H9 (cell line): ENCODE results near the gene SZRD1. TPM values are rescaled to one million over a fixed set of nuclear protein-coding genes. Genes with fewer than 3 reads are reported as not detected.
"Not testable (repeated sequence)": the region's sequence is repeated elsewhere in the genome, so short reads cannot be mapped to it uniquely, and the experiment has no call there.

Experiments
- DNase-seq: peaks from one replicate; pipeline ENCODE4 v3.0.0-alpha.2; 2017
- H2AFZ ChIP-seq: one replicate; pipeline ENCODE4 v1.6.1; 2013; ENCODE audit warnings: mild to moderate bottlenecking, low read length, control low read depth, moderate library complexity
- H2AK5ac ChIP-seq: 2 replicates; pipeline ENCODE4 v1.6.1; 2013; ENCODE audit warnings: low read length, control low read depth, mixed read lengths; ENCODE audit not compliant: insufficient read length
- H2BK120ac ChIP-seq: one replicate; pipeline ENCODE4 v1.6.1; 2013; ENCODE audit warnings: low read depth, mild to moderate bottlenecking, low read length, control low read depth, inconsistent platforms; ENCODE audit not compliant: poor library complexity, severe bottlenecking
- H2BK12ac ChIP-seq: 2 replicates; pipeline ENCODE4 v1.6.1; 2013; ENCODE audit warnings: low read length, control low read depth, mixed read lengths, low read depth; ENCODE audit not compliant: insufficient read length
- H2BK15ac ChIP-seq: 2 replicates; pipeline ENCODE4 v1.6.1; 2013; ENCODE audit warnings: low read depth, low read length, control low read depth
- H2BK20ac ChIP-seq: one replicate; pipeline ENCODE4 v1.6.1; 2013; ENCODE audit warnings: low read depth, mild to moderate bottlenecking, low read length, control low read depth, inconsistent platforms; ENCODE audit not compliant: poor library complexity, severe bottlenecking
- H2BK5ac ChIP-seq: 2 replicates; pipeline ENCODE4 v1.6.1; 2013; ENCODE audit warnings: low read length, control low read depth, mixed read lengths; ENCODE audit not compliant: insufficient read length
- H3K14ac ChIP-seq: 2 replicates; pipeline ENCODE4 v1.6.1; 2013; ENCODE audit warnings: low read length, control low read depth; ENCODE audit not compliant: insufficient read depth
- H3K18ac ChIP-seq: 2 replicates; pipeline ENCODE4 v1.6.1; 2013; ENCODE audit warnings: low read depth, mild to moderate bottlenecking, mixed read lengths, low read length, control low read depth; ENCODE audit not compliant: insufficient read length
- H3K23ac ChIP-seq: 2 replicates; pipeline ENCODE4 v1.6.1; 2013; ENCODE audit warnings: low read length, control low read depth, mixed read lengths, low read depth; ENCODE audit not compliant: insufficient read length
- H3K23me2 ChIP-seq: 2 replicates; pipeline ENCODE4 v1.6.1; 2013; ENCODE audit warnings: low read depth, mild to moderate bottlenecking, mixed read lengths, low read length, control low read depth; ENCODE audit not compliant: insufficient read length, poor library complexity, severe bottlenecking
- H3K27ac ChIP-seq: 2 replicates; pipeline ENCODE4 v1.5.1; 2013; ENCODE audit warnings: low read length, control low read depth, mixed read lengths, low read depth; ENCODE audit not compliant: insufficient read length
- H3K27me3 ChIP-seq: 2 replicates; pipeline ENCODE4 v1.6.1; 2013; ENCODE audit warnings: low read length, control low read depth, inconsistent platforms; ENCODE audit not compliant: insufficient read depth
- H3K4ac ChIP-seq: 2 replicates; pipeline ENCODE4 v1.6.1; 2013; ENCODE audit warnings: low read depth, mild to moderate bottlenecking, control low read depth, inconsistent platforms, low read length, moderate library complexity
- H3K4me1 ChIP-seq: 2 replicates; pipeline ENCODE4 v1.6.1; 2013; ENCODE audit warnings: low read length, control low read depth, inconsistent platforms; ENCODE audit not compliant: insufficient read depth
- H3K4me2 ChIP-seq: 2 replicates; pipeline ENCODE4 v1.6.1; 2013; ENCODE audit warnings: low read length, control low read depth, mixed read lengths; ENCODE audit not compliant: insufficient read length, insufficient read depth
- H3K56ac ChIP-seq: 2 replicates; pipeline ENCODE4 v1.6.1; 2013; ENCODE audit warnings: low read depth, mild to moderate bottlenecking, mixed read lengths, low read length, control low read depth; ENCODE audit not compliant: insufficient read length
- H3K79me1 ChIP-seq: 2 replicates; pipeline ENCODE4 v1.6.1; 2013; ENCODE audit warnings: low read depth, mild to moderate bottlenecking, moderate library complexity, low read length, control low read depth, inconsistent platforms; ENCODE audit not compliant: insufficient read depth, poor library complexity, severe bottlenecking
- H3K79me2 ChIP-seq: 2 replicates; pipeline ENCODE4 v1.6.1; 2013; ENCODE audit warnings: low read length, control low read depth, inconsistent platforms; ENCODE audit not compliant: insufficient read depth
- H3K9ac ChIP-seq: 2 replicates; pipeline ENCODE4 v1.6.1; 2013; ENCODE audit warnings: low read length, control low read depth, mixed read lengths; ENCODE audit not compliant: insufficient read length; ENCODE audit errors: extremely low read depth
- H3K9me3 ChIP-seq: one replicate; pipeline ENCODE4 v1.6.1; 2013; ENCODE audit warnings: low read depth, low read length, inconsistent platforms; ENCODE audit not compliant: control insufficient read depth
- H3T11ph ChIP-seq: one replicate; pipeline ENCODE4 v1.6.1; 2013; ENCODE audit warnings: mild to moderate bottlenecking, low read length, control low read depth, inconsistent platforms
- H4K20me1 ChIP-seq: one replicate; pipeline ENCODE4 v1.6.1; 2013; ENCODE audit not compliant: control insufficient read depth, insufficient read length, insufficient read depth
- H4K5ac ChIP-seq: 2 replicates; pipeline ENCODE4 v1.6.1; 2013; ENCODE audit warnings: low read depth, mild to moderate bottlenecking, mixed read lengths, low read length, control low read depth; ENCODE audit not compliant: insufficient read length
- H4K8ac ChIP-seq: replicated peaks from 2 replicates; pipeline ENCODE4 v1.6.1; 2013; ENCODE audit warnings: low read length, control low read depth, mixed read lengths, low read depth; ENCODE audit not compliant: insufficient read length
- H4K91ac ChIP-seq: 2 replicates; pipeline ENCODE4 v1.6.1; 2013; ENCODE audit warnings: low read depth, mild to moderate bottlenecking, moderate library complexity, mixed read lengths, low read length, control low read depth; ENCODE audit not compliant: insufficient read length
- H3K27ac Mint-ChIP-seq, 3 experiments: 2 replicates in 2 of 3; 3 replicates in 1 of 3; pipeline ENCODE4 v1.8.0; 2020 to 2021; ENCODE audit warnings: mixed read lengths in 3 of 3, mild to moderate bottlenecking in 1 of 3, moderate library complexity in 1 of 3
- H3K27me3 Mint-ChIP-seq: 2 replicates; pipeline ENCODE4 v1.8.0; 2021; ENCODE audit warnings: low read depth, mild to moderate bottlenecking, moderate library complexity, mixed read lengths
- H3K36me3 Mint-ChIP-seq, 3 experiments: 2 replicates in 2 of 3; 3 replicates in 1 of 3; pipeline ENCODE4 v1.8.0; 2020 to 2021; ENCODE audit warnings: low read depth in 3 of 3, mixed read lengths in 3 of 3; ENCODE audit not compliant: insufficient read depth in 1 of 3
- H3K4me1 Mint-ChIP-seq, 2 experiments: 2 replicates each; pipeline ENCODE4 v1.8.0; 2020; ENCODE audit warnings: mixed read lengths in 2 of 2
- H3K4me3 Mint-ChIP-seq, 2 experiments: 2 replicates in 1 of 2; 3 replicates in 1 of 2; pipeline ENCODE4 v1.8.0; 2020 to 2021; ENCODE audit warnings: mild to moderate bottlenecking in 2 of 2, mixed read lengths in 2 of 2, moderate library complexity in 1 of 2
- H3K9me3 Mint-ChIP-seq, 2 experiments: 2 replicates in 1 of 2; 3 replicates in 1 of 2; pipeline ENCODE4 v1.8.0; 2020; ENCODE audit warnings: mild to moderate bottlenecking in 2 of 2, mixed read lengths in 2 of 2, moderate library complexity in 1 of 2
- CTCF ChIP-seq: fragments of 200-600 bp; sonication (generic); conservative IDR thresholded peaks from 3 replicates; pipeline ENCODE4 v1.8.0; 2021; ENCODE audit warnings: antibody characterized with exemption, mild to moderate bottlenecking
- WGBS: extraction: QIAGEN DNeasy Blood & Tissue Kit; methylation state at CpG from one replicate; pipeline ENCODE4 v1.1.7; 2013; ENCODE audit warnings: missing lambda C conversion rate, low lambda C conversion rate, mixed read lengths; ENCODE audit not compliant: insufficient read length; ENCODE audit errors: extremely low coverage; 5-methylcytosine and 5-hydroxymethylcytosine counted together
- total RNA-seq: library from RNA; stranded (reverse); gene quantifications from 2 replicates; pipeline ENCODE4 v1.2.1, GENCODE V29; 2021

Gene SZRD1
- total RNA-seq, 1 experiment from 2014 or later = 118 TPM

- H4K8ac ChIP-seq = no peak overlapping the region
- no peak overlapping the region for H2BK5ac ChIP-seq
- H4K20me1 ChIP-seq = no peaks in the 10 kb centered on the region
- H3K4me2 ChIP-seq = no peak overlapping the region
- H3K79me2 ChIP-seq = no peaks in the 10 kb centered on the region
- H3K4me1 Mint-ChIP-seq = peaks cover 7 to 8% of the 10 kb centered on the region in 2 experiments
- no peaks in the 10 kb centered on the region for H3K36me3 Mint-ChIP-seq
- no peak for DNase-seq
- no peak overlapping the region for H3K9ac ChIP-seq
- H3K14ac ChIP-seq = no peak overlapping the region
- H3K4me1 ChIP-seq = no peaks in the 10 kb centered on the region
- no CpG with 5 or more reads among the region's 3 CpGs for WGBS
- H3K18ac ChIP-seq = no peak overlapping the region
- no peaks in the 10 kb centered on the region; the same call in 1 of the 2 replicates for H3K27me3 Mint-ChIP-seq
- H3K9me3 ChIP-seq = no peaks in the 10 kb centered on the region
- H4K91ac ChIP-seq = no peak overlapping the region
- no peak overlapping the region for H2BK15ac ChIP-seq
- no peak overlapping the region for H2BK20ac ChIP-seq
- H3K79me1 ChIP-seq = no peaks in the 10 kb centered on the region
- no peak overlapping the region for H2BK12ac ChIP-seq
- H3K4me3 Mint-ChIP-seq = no peak overlapping the region
- peaks cover 4% of the 10 kb centered on the region for H3K23me2 ChIP-seq
- no peak overlapping the region for H4K5ac ChIP-seq
- H3K23ac ChIP-seq = no peak overlapping the region
- H2AFZ ChIP-seq = no peak overlapping the region
- no peaks in the 10 kb centered on the region for H3K27me3 ChIP-seq
- no peak overlapping the region for H2AK5ac ChIP-seq
- H2BK120ac ChIP-seq = no peak overlapping the region
- H3K9me3 Mint-ChIP-seq = no peaks in the 10 kb centered on the region
- no peak overlapping the region for H3K27ac Mint-ChIP-seq
- no peak for TF ChIP-seq CTCF
- H3K56ac ChIP-seq = no peak overlapping the region
- no peak overlapping the region for H3T11ph ChIP-seq
- H3K27ac ChIP-seq = no peak overlapping the region
- no peak overlapping the region for H3K4ac ChIP-seq
Observed at GRCh38 chr1:16356867-16357266, 10.2 kb upstream of the SZRD1 start.

DNA sequence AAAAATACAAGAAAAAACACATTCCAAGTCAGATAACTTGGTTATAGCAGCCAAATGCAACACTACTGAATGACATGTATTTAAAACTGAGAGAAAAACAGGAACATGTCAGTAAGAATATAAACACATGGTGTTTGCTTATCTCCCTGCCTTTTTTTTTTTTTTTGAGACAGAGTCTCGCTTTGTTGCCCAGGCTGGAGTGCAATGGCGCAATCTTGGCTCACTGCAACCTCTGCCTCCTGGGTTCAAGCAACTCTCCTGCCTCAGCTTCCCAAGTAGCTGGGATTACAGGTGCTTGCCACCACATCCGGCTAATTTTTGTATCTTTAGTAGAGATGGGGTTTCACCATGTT lies 1.9 kb upstream of the SZRD1 start:
- H2BK20ac ChIP-seq, H3K4me3 Mint-ChIP-seq: not testable (repeated sequence)
- no CpG with 5 or more reads among the region's 3 CpGs for WGBS

More for the DNA sequence above, 1.9 kb upstream of the SZRD1 start:
- not testable (repeated sequence) for H2BK15ac ChIP-seq, H3K9me3 ChIP-seq, H2BK5ac ChIP-seq, H2AFZ ChIP-seq, H2BK12ac ChIP-seq, H3K4me1 ChIP-seq, H2AK5ac ChIP-seq, H3K9ac ChIP-seq, H3K18ac ChIP-seq, H3T11ph ChIP-seq, H3K23ac ChIP-seq, H3K36me3 Mint-ChIP-seq, H4K5ac ChIP-seq, H4K91ac ChIP-seq, H4K20me1 ChIP-seq, H3K56ac ChIP-seq, H4K8ac ChIP-seq, H3K14ac ChIP-seq, H3K27me3 ChIP-seq, H3K27ac ChIP-seq, H2BK120ac ChIP-seq, H3K4me2 ChIP-seq, H3K27ac Mint-ChIP-seq, H3K27me3 Mint-ChIP-seq, DNase-seq, H3K79me1 ChIP-seq, H3K9me3 Mint-ChIP-seq, H3K23me2 ChIP-seq, H3K4ac ChIP-seq
- H3K79me2 ChIP-seq = peaks cover 20% of the 10 kb centered on the region
- H3K4me1 Mint-ChIP-seq = peaks cover 8 to 18% of the 10 kb centered on the region in 2 experiments
